GM19238 (cell line): ENCODE results near the gene WDR26.

ENCODE experiments used
- DNase-seq: peaks from one replicate; pipeline ENCODE4 v3.0.0; 2011; ENCODE audit warnings: low spot score; ENCODE audit not compliant: insufficient read length

WDR26 gene

GRCh38 chr1:224393294-224393693, 41.3 kb downstream of the WDR26 start:
- no peak for DNase-seq

GRCh38 chr1:224392411-224393249, 42.0 kb downstream of the WDR26 start:
- DNase-seq: no peak

GRCh38 chr1:224390517-224390916, 44.1 kb downstream of the WDR26 start:
- no peak for DNase-seq

- no peak for DNase-seq
These were observed 46.7 kb downstream of the WDR26 start for GRCh38 chr1:224387943-224388342.

GRCh38 chr1:224387302-224387912, 47.2 kb downstream of the WDR26 start:
- no peak for DNase-seq

- no peak for DNase-seq
These were observed 51.4 kb downstream of the WDR26 start for GRCh38 chr1:224383218-224383617.

- DNase-seq: no peak
These were observed 52.6 kb downstream of the WDR26 start for GRCh38 chr1:224381880-224382548.

GRCh38 chr1:224380003-224380402, 54.6 kb downstream of the WDR26 start:
- DNase-seq: no peak

- DNase-seq: no peak
These were observed 55.6 kb downstream of the WDR26 start for GRCh38 chr1:224378855-224379631.

GRCh38 chr1:224377676-224378006, 57.0 kb downstream of the WDR26 start:
- DNase-seq: no peak

GRCh38 chr1:224375059-224375458, 59.5 kb downstream of the WDR26 start:
- no peak for DNase-seq

- no peak for DNase-seq
These were observed 61.5 kb downstream of the WDR26 start for GRCh38 chr1:224373008-224373590.

GRCh38 chr1:224368409-224368808, 66.2 kb downstream of the WDR26 start:
- DNase-seq: no peak

GRCh38 chr1:224359207-224359606, 75.4 kb downstream of the WDR26 start:
- DNase-seq: no peak

- no peak for DNase-seq
These were observed 76.4 kb downstream of the WDR26 start for GRCh38 chr1:224358237-224358636.

GRCh38 chr1:224357626-224358124, 76.9 kb downstream of the WDR26 start:
- DNase-seq: no peak

GRCh38 chr1:224356685-224357625, 77.6 kb downstream of the WDR26 start, which contains the start of gene CNIH4:
TSS of gene CNIH4 (plus strand) at chr1:224356879. CDS start at chr1:224356925, 46 bp downstream.
- peak; percentile 97 for DNase-seq

- no peak for DNase-seq
These were observed 80.3 kb downstream of the WDR26 start for GRCh38 chr1:224353975-224354925.
